Chondrocyte (in vitro differentiated cells): ENCODE results near the gene RBPJ. TPM values are rescaled to one million over a fixed set of nuclear protein-coding genes. Genes with fewer than 3 reads are reported as not detected.

ENCODE experiments used
- DNase-seq: peaks from one replicate; pipeline ENCODE4 v3.0.0; 2021; ENCODE audit warnings: mixed read lengths, low spot score
- H3K27ac Mint-ChIP-seq: one replicate; pipeline ENCODE4 v1.8.0; 2021; ENCODE audit warnings: mild to moderate bottlenecking, moderate library complexity, mixed read lengths; ENCODE audit not compliant: unreplicated experiment
- H3K27me3 Mint-ChIP-seq: 2 replicates; pipeline ENCODE4 v1.8.0; 2021; ENCODE audit warnings: low read depth, mixed read lengths
- H3K36me3 Mint-ChIP-seq: 2 replicates; pipeline ENCODE4 v1.8.0; 2021; ENCODE audit warnings: low read depth, mixed read lengths
- H3K4me1 Mint-ChIP-seq: 2 replicates; pipeline ENCODE4 v1.8.0; 2021; ENCODE audit warnings: low read depth, mild to moderate bottlenecking, mixed read lengths
- H3K4me3 Mint-ChIP-seq: one replicate; pipeline ENCODE4 v1.8.0; 2021; ENCODE audit warnings: mild to moderate bottlenecking, moderate library complexity, mixed read lengths; ENCODE audit not compliant: unreplicated experiment
- H3K9me3 Mint-ChIP-seq: 2 replicates; pipeline ENCODE4 v1.8.0; 2021; ENCODE audit warnings: low read depth, mixed read lengths
- total RNA-seq: library from RNA; stranded (reverse); gene quantifications from 3 replicates; pipeline ENCODE4 v1.2.1, GENCODE V29; 2021
- TF ChIP-seq, protein P1 (sequence below): fragments of 200-600 bp; sonication (generic); IDR thresholded peaks from 2 replicates; pipeline ENCODE4 v1.5.0; 2021; ENCODE audit warnings: antibody characterized with exemption, mild to moderate bottlenecking, moderate library complexity

RBPJ gene
- total RNA-seq, 1 donor from 2014 or later: 58.5 TPM

DNA sequence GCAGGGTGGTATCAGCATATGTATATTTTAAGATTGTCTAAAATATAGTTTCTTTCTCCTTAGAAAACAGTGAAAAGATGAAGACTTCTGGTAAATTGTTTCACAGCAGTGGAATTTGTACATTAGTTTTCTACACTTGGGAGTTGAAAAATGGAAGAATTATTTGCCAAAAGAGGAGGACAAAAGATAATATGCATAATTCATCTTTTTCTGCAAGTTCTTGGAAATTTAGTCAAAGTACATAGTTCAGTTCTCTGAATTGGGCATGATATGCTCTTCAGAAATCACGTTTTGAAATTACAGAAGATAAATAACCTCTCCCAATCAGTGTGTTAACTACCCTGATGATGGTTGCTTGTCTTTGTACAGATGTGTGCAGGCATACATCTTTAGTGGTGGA lies 47.0 kb downstream of the RBPJ start:
- H3K4me3 Mint-ChIP-seq: no peak overlapping the region
- H3K27ac Mint-ChIP-seq: peak overlapping the region; percentile 22
- DNase-seq: no peak
- H3K4me1 Mint-ChIP-seq: peaks cover 50% of the 10 kb centered on the region
- H3K27me3 Mint-ChIP-seq: no peaks in the 10 kb centered on the region
- TF ChIP-seq, protein P1, sequence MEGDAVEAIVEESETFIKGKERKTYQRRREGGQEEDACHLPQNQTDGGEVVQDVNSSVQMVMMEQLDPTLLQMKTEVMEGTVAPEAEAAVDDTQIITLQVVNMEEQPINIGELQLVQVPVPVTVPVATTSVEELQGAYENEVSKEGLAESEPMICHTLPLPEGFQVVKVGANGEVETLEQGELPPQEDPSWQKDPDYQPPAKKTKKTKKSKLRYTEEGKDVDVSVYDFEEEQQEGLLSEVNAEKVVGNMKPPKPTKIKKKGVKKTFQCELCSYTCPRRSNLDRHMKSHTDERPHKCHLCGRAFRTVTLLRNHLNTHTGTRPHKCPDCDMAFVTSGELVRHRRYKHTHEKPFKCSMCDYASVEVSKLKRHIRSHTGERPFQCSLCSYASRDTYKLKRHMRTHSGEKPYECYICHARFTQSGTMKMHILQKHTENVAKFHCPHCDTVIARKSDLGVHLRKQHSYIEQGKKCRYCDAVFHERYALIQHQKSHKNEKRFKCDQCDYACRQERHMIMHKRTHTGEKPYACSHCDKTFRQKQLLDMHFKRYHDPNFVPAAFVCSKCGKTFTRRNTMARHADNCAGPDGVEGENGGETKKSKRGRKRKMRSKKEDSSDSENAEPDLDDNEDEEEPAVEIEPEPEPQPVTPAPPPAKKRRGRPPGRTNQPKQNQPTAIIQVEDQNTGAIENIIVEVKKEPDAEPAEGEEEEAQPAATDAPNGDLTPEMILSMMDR: no peak
- H3K9me3 Mint-ChIP-seq: no peaks in the 10 kb centered on the region
- H3K36me3 Mint-ChIP-seq: no peaks in the 10 kb centered on the region

DNA sequence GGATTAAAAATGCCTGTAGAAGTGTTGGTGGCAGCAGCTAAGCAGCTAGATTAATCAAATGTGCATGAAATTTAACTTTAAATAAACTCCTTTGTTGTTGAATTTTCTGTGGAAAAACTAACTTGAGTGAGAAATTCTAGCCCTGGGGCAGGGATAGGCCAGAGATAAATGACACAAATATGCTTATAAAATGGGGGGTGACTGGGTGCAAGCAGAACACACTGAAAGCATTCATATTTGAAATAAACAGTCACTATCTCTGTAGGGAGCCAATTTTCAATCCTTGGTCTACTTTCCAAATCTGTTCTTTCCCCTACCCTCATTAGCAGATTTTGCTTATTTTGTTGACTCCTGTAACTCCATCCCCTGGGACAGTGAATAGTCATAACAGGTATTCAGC lies 47.9 kb downstream of the RBPJ start:
- TF ChIP-seq, protein P1: no peak
- peak overlapping the region; percentile 24 for H3K27ac Mint-ChIP-seq

DNA sequence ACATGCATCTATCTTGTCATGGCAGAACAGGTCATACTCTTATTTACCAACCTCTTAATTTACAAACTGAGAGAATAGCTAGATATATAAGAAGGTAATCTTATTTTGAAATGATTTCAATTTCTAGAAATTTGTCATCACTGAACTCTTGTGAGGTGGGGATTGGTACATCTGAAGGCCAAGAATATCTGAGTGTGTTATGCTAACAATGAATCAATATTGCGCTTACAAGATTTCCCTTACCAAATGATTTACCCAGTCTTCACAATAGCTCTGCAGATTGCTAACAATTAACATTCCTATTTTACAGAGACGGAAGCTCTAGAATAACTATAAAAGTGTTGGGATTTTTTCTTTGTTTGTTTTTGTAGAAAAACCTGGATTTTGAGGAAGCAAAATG lies 48.3 kb downstream of the RBPJ start:
- Mint-ChIP-seq H3K27me3 (no peaks in the 10 kb centered on the region), H3K36me3 (no peaks in the 10 kb centered on the region), H3K4me1 (peaks cover 57% of the 10 kb centered on the region), H3K4me3 (no peak overlapping the region), H3K9me3 (no peaks in the 10 kb centered on the region), H3K27ac (no peak overlapping the region)
- TF ChIP-seq, protein P1: no peak
- no peak for DNase-seq

More for the DNA sequence above, 47.9 kb downstream of the RBPJ start:
- H3K27me3 Mint-ChIP-seq: no peaks in the 10 kb centered on the region
- H3K9me3 Mint-ChIP-seq: no peaks in the 10 kb centered on the region
- H3K4me1 Mint-ChIP-seq: peaks cover 57% of the 10 kb centered on the region
- H3K4me3 Mint-ChIP-seq: no peak overlapping the region
- no peaks in the 10 kb centered on the region for H3K36me3 Mint-ChIP-seq
- no peak for DNase-seq

DNA sequence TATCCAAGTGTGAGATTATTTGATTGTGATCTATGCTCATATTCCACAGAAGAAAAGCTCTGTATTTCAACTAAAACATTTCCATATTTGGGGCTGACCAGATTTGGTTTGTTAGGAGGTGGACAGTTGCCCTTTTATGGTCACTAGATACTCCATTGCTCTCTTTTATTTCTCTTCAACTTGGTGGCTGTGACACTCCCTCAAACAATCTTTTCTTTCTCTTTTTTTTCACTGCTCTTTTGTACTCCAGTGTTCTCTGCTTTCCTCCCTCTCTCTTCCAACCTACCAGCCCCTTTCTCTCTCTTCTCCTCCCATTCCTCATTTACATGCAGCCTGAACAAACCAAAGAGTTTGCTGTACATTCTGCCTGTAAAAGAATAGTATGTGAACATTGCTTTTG lies 48.8 kb downstream of the RBPJ start:
- H3K4me3 Mint-ChIP-seq: no peak overlapping the region

DNA sequence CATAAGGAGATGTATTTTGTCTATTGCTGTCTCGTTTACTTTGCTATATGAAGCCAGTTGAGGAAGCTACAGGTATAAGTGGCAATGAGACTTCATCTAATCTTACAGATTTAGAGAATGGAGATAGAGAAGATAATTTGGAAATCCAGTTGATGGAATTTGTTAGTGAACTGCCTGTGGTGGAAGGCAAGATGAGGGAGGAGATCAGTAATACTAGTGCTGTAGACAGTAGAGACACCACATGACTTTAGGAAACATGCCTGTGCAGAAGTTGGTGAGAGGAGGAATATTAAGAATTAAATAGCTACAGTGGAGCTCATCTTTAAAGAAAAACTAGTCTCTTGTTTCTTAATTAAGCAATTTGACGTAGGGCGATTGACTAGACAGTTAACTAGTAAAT lies 51.3 kb downstream of the RBPJ start:
- Mint-ChIP-seq H3K4me1 (peaks cover 52% of the 10 kb centered on the region), H3K27me3 (no peaks in the 10 kb centered on the region), H3K27ac (no peak overlapping the region), H3K9me3 (no peaks in the 10 kb centered on the region), H3K36me3 (no peaks in the 10 kb centered on the region), H3K4me3 (no peak overlapping the region)
- no peak for DNase-seq
- TF ChIP-seq, protein P1: no peak

More for the DNA sequence above, 48.8 kb downstream of the RBPJ start:
- H3K36me3 Mint-ChIP-seq: no peaks in the 10 kb centered on the region
- peak overlapping the region; percentile 55 for H3K27ac Mint-ChIP-seq
- TF ChIP-seq, protein P1: no peak
- H3K27me3 Mint-ChIP-seq: no peaks in the 10 kb centered on the region
- H3K4me1 Mint-ChIP-seq: peaks cover 57% of the 10 kb centered on the region
- no peak for DNase-seq
- no peaks in the 10 kb centered on the region for H3K9me3 Mint-ChIP-seq
